Adrenal gland (tissue), 5 donors: Measurements from ENCODE around the gene SLC9A9.

Experiments
- POLR2A ChIP-seq, 2 donors: fragments of 450-650 bp; IDR thresholded peaks; one replicate each; pipeline ENCODE4 v1.6.1; 2017; ENCODE audit warnings: antibody characterized with exemption in 2 of 2, mild to moderate bottlenecking in 2 of 2, moderate library complexity in 1 of 2
- TF ChIP-seq, protein P1 (sequence below), 6 experiments: fragments of 450-650 bp in 4 of 6; fragments of 200-600 bp in 2 of 6; sonication (generic) in 1 of 6; IDR thresholded peaks; 1 replicate in 5 of 6; 2 replicates in 1 of 6; pipeline versions ENCODE4 v1.5.1 to v1.8.0; 2016 to 2021; ENCODE audit warnings: antibody characterized with exemption in 6 of 6, mild to moderate bottlenecking in 2 of 6, moderate library complexity in 1 of 6
- donor health status: DM: no; HTN: no; CAD: no.

DNA sequence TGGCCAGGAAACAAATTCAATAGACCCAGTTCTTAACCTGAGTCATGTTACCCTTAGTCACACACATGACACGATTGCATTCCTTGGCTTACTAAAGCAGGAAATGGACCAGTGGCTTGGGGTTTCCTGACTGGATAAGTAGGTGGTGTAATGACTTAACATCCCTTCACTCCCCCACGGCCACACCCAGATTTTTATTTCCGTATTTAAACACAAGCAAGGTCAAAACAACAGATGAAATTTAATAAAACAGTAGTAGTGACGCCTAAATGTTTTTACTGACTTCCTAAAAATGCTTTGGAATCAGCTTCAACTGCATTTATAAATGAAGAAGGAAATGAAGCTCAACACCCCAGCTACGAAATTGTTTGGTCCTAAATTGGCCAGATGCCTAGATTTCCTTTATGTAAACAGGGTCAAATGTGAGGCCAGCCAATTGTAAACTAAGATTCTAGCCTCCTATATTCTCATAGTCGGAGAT lies 404.4 kb downstream of the SLC9A9 start:
- TF ChIP-seq, protein P1, sequence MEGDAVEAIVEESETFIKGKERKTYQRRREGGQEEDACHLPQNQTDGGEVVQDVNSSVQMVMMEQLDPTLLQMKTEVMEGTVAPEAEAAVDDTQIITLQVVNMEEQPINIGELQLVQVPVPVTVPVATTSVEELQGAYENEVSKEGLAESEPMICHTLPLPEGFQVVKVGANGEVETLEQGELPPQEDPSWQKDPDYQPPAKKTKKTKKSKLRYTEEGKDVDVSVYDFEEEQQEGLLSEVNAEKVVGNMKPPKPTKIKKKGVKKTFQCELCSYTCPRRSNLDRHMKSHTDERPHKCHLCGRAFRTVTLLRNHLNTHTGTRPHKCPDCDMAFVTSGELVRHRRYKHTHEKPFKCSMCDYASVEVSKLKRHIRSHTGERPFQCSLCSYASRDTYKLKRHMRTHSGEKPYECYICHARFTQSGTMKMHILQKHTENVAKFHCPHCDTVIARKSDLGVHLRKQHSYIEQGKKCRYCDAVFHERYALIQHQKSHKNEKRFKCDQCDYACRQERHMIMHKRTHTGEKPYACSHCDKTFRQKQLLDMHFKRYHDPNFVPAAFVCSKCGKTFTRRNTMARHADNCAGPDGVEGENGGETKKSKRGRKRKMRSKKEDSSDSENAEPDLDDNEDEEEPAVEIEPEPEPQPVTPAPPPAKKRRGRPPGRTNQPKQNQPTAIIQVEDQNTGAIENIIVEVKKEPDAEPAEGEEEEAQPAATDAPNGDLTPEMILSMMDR (IDR thresholded peaks at IDR 0.05) = no peak
- TF ChIP-seq POLR2A (IDR thresholded peaks at IDR 0.05) = no peak
